Loucy (cell line): ENCODE measurements around the gene MAPKAP1.

ENCODE experiments used
- H2AFZ ChIP-seq: fragments of 200-600 bp; sonication (generic); 2 replicates; pipeline ENCODE4 v1.6.0; 2016; ENCODE audit warnings: antibody characterized with exemption, mild to moderate bottlenecking, low read length, moderate library complexity
- H3F3A ChIP-seq: fragments of 200-600 bp; 2 replicates; pipeline ENCODE4 v1.6.0; 2016; ENCODE audit warnings: antibody characterized with exemption, low read depth, mild to moderate bottlenecking
- H3K27me3 ChIP-seq: fragments of 200-600 bp; sonication (generic); 2 replicates; pipeline ENCODE4 v1.6.1; 2014; ENCODE audit warnings: low read length, mild to moderate bottlenecking; ENCODE audit not compliant: insufficient read depth, poor library complexity, severe bottlenecking
- H3K36me3 ChIP-seq: fragments of 200-600 bp; sonication (generic); 2 replicates; pipeline ENCODE4 v1.6.1; 2016; ENCODE audit warnings: low read length; ENCODE audit not compliant: insufficient read depth
- H3K4me1 ChIP-seq: fragments of 200-600 bp; sonication (generic); 2 replicates; pipeline ENCODE4 v1.5.1; 2014; ENCODE audit warnings: low read length, mild to moderate bottlenecking; ENCODE audit not compliant: insufficient read depth, poor library complexity, severe bottlenecking
- H3K4me2 ChIP-seq: fragments of 200-600 bp; sonication (generic); 2 replicates; pipeline ENCODE4 v1.6.0; 2014; ENCODE audit warnings: antibody characterized with exemption, low read length, low read depth, mild to moderate bottlenecking; ENCODE audit not compliant: poor library complexity, severe bottlenecking
- H3K4me3 ChIP-seq: fragments of 200-600 bp; sonication (generic); 2 replicates; pipeline ENCODE4 v1.5.1; 2014; ENCODE audit warnings: low read length, mild to moderate bottlenecking, mixed read lengths; ENCODE audit not compliant: poor library complexity, severe bottlenecking
- H3K79me2 ChIP-seq: fragments of 200-600 bp; sonication (generic); 2 replicates; pipeline ENCODE4 v1.6.1; 2014; ENCODE audit warnings: low read length; ENCODE audit not compliant: insufficient read depth
- H3K9ac ChIP-seq: fragments of 200-600 bp; sonication (generic); 2 replicates; pipeline ENCODE4 v1.6.0; 2014; ENCODE audit warnings: mild to moderate bottlenecking, low read depth, low read length, moderate library complexity; ENCODE audit not compliant: poor library complexity, severe bottlenecking
- H3K9me2 ChIP-seq: fragments of 200-600 bp; sonication (generic); replicated peaks from 2 replicates; pipeline ENCODE4 v1.6.1; 2016; ENCODE audit warnings: low read depth, low read length, mixed read lengths
- H3K9me3 ChIP-seq: fragments of 200-600 bp; sonication (generic); 2 replicates; pipeline ENCODE4 v1.6.1; 2014; ENCODE audit warnings: mild to moderate bottlenecking, antibody characterized with exemption, low read length, low read depth; ENCODE audit not compliant: insufficient read depth
- H4K20me1 ChIP-seq: fragments of 200-600 bp; sonication (generic); 2 replicates; pipeline ENCODE4 v1.6.0; 2014; ENCODE audit warnings: antibody characterized with exemption, low read length, mild to moderate bottlenecking; ENCODE audit not compliant: insufficient read depth, poor library complexity, severe bottlenecking
- EZH2phosphoT487 ChIP-seq: fragments of 200-600 bp; IDR thresholded peaks from 2 replicates; pipeline ENCODE4 v1.6.1; 2018; ENCODE audit warnings: antibody characterized with exemption, mild to moderate bottlenecking, moderate library complexity, borderline replicate concordance
- TF ChIP-seq, protein P1 (sequence below): fragments of 200-600 bp; sonication (generic); conservative IDR thresholded peaks from 2 replicates; pipeline ENCODE4 v1.5.1; 2014; ENCODE audit warnings: mild to moderate bottlenecking, antibody characterized with exemption, low read length

MAPKAP1 gene

DNA sequence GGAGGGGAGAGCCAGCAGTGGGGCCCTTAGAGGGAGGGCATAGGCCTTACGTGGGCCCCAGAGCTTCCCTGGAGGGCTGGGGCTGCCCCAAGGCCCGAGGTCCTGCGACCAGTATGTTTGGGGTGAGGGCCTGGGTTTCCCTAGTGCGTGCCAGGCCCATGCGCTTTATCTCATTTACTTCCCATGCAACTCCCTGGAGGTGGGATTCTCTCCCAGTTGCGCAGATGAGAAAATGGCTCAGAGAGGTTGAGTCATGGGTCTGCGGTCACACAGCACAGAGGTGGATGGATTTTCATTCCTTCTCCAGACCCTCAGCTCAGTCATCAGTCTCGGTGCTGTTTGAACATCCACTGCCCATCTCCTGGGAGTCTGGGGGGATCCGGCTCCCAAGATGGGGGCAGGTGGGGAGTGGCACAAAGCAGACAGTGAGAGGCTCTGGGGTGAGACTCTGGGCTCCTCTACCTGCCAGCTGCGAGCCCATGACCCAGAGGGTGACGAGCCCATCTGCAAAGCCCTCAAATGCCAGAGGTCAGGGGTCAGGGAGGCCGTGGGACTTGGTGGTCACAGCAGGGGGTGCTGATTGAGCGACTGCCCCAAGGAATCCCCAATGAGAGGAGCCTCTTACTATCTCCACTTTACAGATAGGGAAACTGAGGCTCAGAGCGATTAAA lies 274.2 kb downstream of the MAPKAP1 start:
- Histone ChIP-seq H3K4me1 (no peaks in the 10 kb centered on the region), H3F3A (no peaks in the 10 kb centered on the region), H3K27me3 (no peaks in the 10 kb centered on the region), H3K4me2 (no peak overlapping the region), H3K79me2 (no peaks in the 10 kb centered on the region), H3K9me3 (no peaks in the 10 kb centered on the region), H2AFZ (no peak overlapping the region), H4K20me1 (no peaks in the 10 kb centered on the region), H3K9ac (no peak overlapping the region), H3K9me2 (no peaks in the 10 kb centered on the region), H3K4me3 (no peak overlapping the region), H3K36me3 (no peaks in the 10 kb centered on the region)
- no peak for TF ChIP-seq EZH2phosphoT487
- TF ChIP-seq, protein P1, sequence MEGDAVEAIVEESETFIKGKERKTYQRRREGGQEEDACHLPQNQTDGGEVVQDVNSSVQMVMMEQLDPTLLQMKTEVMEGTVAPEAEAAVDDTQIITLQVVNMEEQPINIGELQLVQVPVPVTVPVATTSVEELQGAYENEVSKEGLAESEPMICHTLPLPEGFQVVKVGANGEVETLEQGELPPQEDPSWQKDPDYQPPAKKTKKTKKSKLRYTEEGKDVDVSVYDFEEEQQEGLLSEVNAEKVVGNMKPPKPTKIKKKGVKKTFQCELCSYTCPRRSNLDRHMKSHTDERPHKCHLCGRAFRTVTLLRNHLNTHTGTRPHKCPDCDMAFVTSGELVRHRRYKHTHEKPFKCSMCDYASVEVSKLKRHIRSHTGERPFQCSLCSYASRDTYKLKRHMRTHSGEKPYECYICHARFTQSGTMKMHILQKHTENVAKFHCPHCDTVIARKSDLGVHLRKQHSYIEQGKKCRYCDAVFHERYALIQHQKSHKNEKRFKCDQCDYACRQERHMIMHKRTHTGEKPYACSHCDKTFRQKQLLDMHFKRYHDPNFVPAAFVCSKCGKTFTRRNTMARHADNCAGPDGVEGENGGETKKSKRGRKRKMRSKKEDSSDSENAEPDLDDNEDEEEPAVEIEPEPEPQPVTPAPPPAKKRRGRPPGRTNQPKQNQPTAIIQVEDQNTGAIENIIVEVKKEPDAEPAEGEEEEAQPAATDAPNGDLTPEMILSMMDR: no peak

DNA sequence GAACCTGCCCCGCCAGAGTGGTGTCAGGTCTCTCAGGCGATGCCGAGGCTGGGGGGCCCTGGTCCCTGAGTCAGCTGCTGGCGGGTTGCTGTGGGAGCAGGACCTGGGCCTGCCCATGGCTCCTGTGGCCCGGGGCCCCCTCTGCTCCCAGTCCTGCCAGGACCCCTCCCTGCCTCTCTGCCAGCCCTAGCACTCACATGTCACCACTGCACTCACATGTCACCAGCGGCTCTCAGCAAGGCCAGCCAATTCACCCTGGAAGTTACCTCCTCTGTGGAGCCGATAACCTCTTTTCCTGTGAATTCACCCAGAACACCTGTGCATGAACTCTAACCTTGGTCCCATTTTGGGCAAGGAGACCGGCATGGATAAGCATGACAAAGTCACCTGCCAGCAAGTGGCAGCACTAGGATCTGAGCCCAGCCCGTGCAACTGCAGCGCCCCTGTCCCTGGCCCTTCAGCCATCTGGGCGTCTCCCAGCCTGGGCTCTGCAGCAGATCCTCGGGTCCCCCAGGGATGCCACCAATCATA lies 275.2 kb downstream of the MAPKAP1 start:
- Histone ChIP-seq H4K20me1 (no peaks in the 10 kb centered on the region), H3F3A (no peaks in the 10 kb centered on the region), H3K9ac (no peak overlapping the region), H3K4me2 (no peak overlapping the region), H3K9me2 (no peaks in the 10 kb centered on the region), H3K4me3 (no peak overlapping the region), H3K9me3 (no peaks in the 10 kb centered on the region), H3K4me1 (no peaks in the 10 kb centered on the region), H3K27me3 (no peaks in the 10 kb centered on the region), H2AFZ (no peak overlapping the region), H3K36me3 (no peaks in the 10 kb centered on the region), H3K79me2 (no peaks in the 10 kb centered on the region)
- TF ChIP-seq, protein P1: no peak
- TF ChIP-seq EZH2phosphoT487: no peak

DNA sequence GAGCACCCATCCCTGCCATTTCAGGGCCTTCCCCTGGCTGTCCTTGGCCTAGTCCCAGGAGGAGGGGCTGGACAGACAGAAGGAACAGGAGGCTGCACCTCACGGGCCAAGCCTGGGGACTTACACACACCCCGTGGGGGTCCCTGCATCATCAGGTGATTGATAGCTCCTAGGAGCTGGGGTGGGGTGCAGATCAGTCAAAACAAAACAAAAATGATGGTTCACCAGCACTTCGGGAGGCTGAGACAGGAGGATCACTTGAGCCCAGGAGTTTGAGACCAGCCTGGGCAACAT lies 276.0 kb downstream of the MAPKAP1 start:
- Histone ChIP-seq H3F3A (no peaks in the 10 kb centered on the region), H3K9me2 (no peaks in the 10 kb centered on the region), H2AFZ (no peak overlapping the region), H3K4me1 (no peaks in the 10 kb centered on the region), H4K20me1 (no peaks in the 10 kb centered on the region), H3K79me2 (no peaks in the 10 kb centered on the region), H3K9ac (no peak overlapping the region), H3K9me3 (no peaks in the 10 kb centered on the region), H3K36me3 (no peaks in the 10 kb centered on the region), H3K4me2 (no peak overlapping the region), H3K4me3 (no peak overlapping the region), H3K27me3 (no peaks in the 10 kb centered on the region)
- no peak for TF ChIP-seq EZH2phosphoT487
- TF ChIP-seq, protein P1: no peak
